CD14-positive monocyte (primary cell): Measurements from ENCODE around the gene KDM2A. TPM values are rescaled to one million over a fixed set of nuclear protein-coding genes. Genes with fewer than 3 reads are reported as not detected.

Experiments used
- DNase-seq, 3 donors: peaks; one replicate each; pipeline ENCODE4 v3.0.0-alpha.2; 2011 to 2022
- H2AFZ ChIP-seq: 2 replicates; pipeline ENCODE4 v1.6.0; 2012; ENCODE audit warnings: mild to moderate bottlenecking, low read depth, low read length, inconsistent platforms; ENCODE audit not compliant: insufficient read depth, poor library complexity, severe bottlenecking
- H3K27ac ChIP-seq, 2 donors: 1 replicate in 1 of 2; 2 replicates in 1 of 2; pipeline ENCODE4 v1.5.1; 2012 to 2013; ENCODE audit warnings: low read length in 2 of 2, control low read depth in 1 of 2, inconsistent platforms in 1 of 2, low read depth in 1 of 2, mild to moderate bottlenecking in 1 of 2
- H3K27me3 ChIP-seq, 2 donors: one replicate each; pipeline versions ENCODE4 v1.6.0 to v1.6.1; 2011 to 2013; ENCODE audit warnings: low read length in 2 of 2; ENCODE audit not compliant: control insufficient read depth in 2 of 2, insufficient read depth in 2 of 2
- H3K36me3 ChIP-seq, 2 donors: replicated peaks in 1 of 2; 1 replicate in 1 of 2; 2 replicates in 1 of 2; pipeline versions ENCODE4 v1.5.1 to v1.6.1; 2012 to 2013; ENCODE audit warnings: low read length in 2 of 2, control low read depth in 1 of 2, inconsistent platforms in 1 of 2, mild to moderate bottlenecking in 1 of 2; ENCODE audit not compliant: insufficient read depth in 2 of 2, control insufficient read depth in 1 of 2
- H3K4me1 ChIP-seq, 2 donors: 1 replicate in 1 of 2; 2 replicates in 1 of 2; pipeline versions ENCODE4 v1.5.1 to v1.6.1; 2012 to 2013; ENCODE audit warnings: low read length in 2 of 2, control low read depth in 1 of 2, inconsistent platforms in 1 of 2, mild to moderate bottlenecking in 1 of 2, moderate library complexity in 1 of 2; ENCODE audit not compliant: insufficient read depth in 2 of 2, control insufficient read depth in 1 of 2
- H3K4me2 ChIP-seq: replicated peaks from 2 replicates; pipeline ENCODE3; 2012; ENCODE audit warnings: low read length, moderate library complexity, mild to moderate bottlenecking; ENCODE audit not compliant: poor library complexity, severe bottlenecking; ENCODE audit errors: extremely low read depth
- H3K4me3 ChIP-seq, 3 experiments: fragments of 200-600 bp in 1 of 3; sonication (generic) in 1 of 3; replicated peaks in 1 of 3; 1 replicate in 2 of 3; 2 replicates in 1 of 3; pipeline ENCODE4 v1.5.1; 2011 to 2013; ENCODE audit warnings: low read length in 3 of 3, mild to moderate bottlenecking in 3 of 3, control low read depth in 2 of 3, low read depth in 2 of 3, inconsistent platforms in 1 of 3, moderate library complexity in 1 of 3
- H3K79me2 ChIP-seq: 2 replicates; pipeline ENCODE4 v1.6.0; 2012; ENCODE audit warnings: mild to moderate bottlenecking, control low read depth, inconsistent platforms, low read length, moderate library complexity; ENCODE audit not compliant: insufficient read depth
- H3K9ac ChIP-seq: 2 replicates; pipeline ENCODE4 v1.6.0; 2017; ENCODE audit warnings: low read length, mild to moderate bottlenecking; ENCODE audit not compliant: insufficient read depth, poor library complexity, severe bottlenecking
- H3K9me3 ChIP-seq, 2 donors: replicated peaks in 1 of 2; 1 replicate in 1 of 2; 2 replicates in 1 of 2; pipeline versions ENCODE4 v1.5.1 to v1.6.1; 2012 to 2013; ENCODE audit warnings: low read length in 2 of 2, control low read depth in 1 of 2; ENCODE audit not compliant: control insufficient read depth in 1 of 2, insufficient read depth in 1 of 2
- H4K20me1 ChIP-seq: 2 replicates; pipeline ENCODE4 v1.6.0; 2012; ENCODE audit warnings: mild to moderate bottlenecking, low read length, control low read depth, moderate library complexity; ENCODE audit not compliant: insufficient read depth
- H3K27ac Mint-ChIP-seq, 7 donors: one replicate each; pipeline ENCODE4 v1.8.0; 2020; ENCODE audit warnings: mild to moderate bottlenecking in 7 of 7, mixed read lengths in 7 of 7, moderate library complexity in 6 of 7, inconsistent platforms in 2 of 7
- H3K27me3 Mint-ChIP-seq, 3 donors: one replicate each; pipeline ENCODE4 v1.8.0; 2021 to 2022; ENCODE audit warnings: low read depth in 3 of 3, mild to moderate bottlenecking in 3 of 3, mixed read lengths in 3 of 3, moderate library complexity in 3 of 3, inconsistent platforms in 1 of 3
- H3K36me3 Mint-ChIP-seq, 2 donors: one replicate each; pipeline ENCODE4 v1.8.0; 2020; ENCODE audit warnings: mixed read lengths in 2 of 2, inconsistent platforms in 1 of 2, mild to moderate bottlenecking in 1 of 2
- H3K4me1 Mint-ChIP-seq: one replicate; pipeline ENCODE4 v1.8.0; 2020; ENCODE audit warnings: mild to moderate bottlenecking, mixed read lengths
- H3K4me3 Mint-ChIP-seq, 2 donors: one replicate each; pipeline ENCODE4 v1.8.0; 2020; ENCODE audit warnings: mild to moderate bottlenecking in 2 of 2, mixed read lengths in 2 of 2, moderate library complexity in 1 of 2
- H3K9me3 Mint-ChIP-seq, 7 donors: one replicate each; pipeline ENCODE4 v1.8.0; 2020 to 2022; ENCODE audit warnings: mixed read lengths in 7 of 7, mild to moderate bottlenecking in 6 of 7, moderate library complexity in 6 of 7, inconsistent platforms in 2 of 7
- CTCF ChIP-seq: fragments of 200-600 bp; IDR thresholded peaks from one replicate; pipeline ENCODE4 v1.8.0; 2022; ENCODE audit warnings: antibody characterized with exemption, mild to moderate bottlenecking
- WGBS: methylation state at CpG from one replicate; pipeline ENCODE4 v1.1.5; 2013; ENCODE audit warnings: missing lambda C conversion rate; ENCODE audit not compliant: insufficient coverage; 5-methylcytosine and 5-hydroxymethylcytosine counted together
- intact Hi-C, 2 donors: fragments of 100-400 bp; cut with micrococcal nuclease; formaldehyde crosslinking; loops; one replicate each; pipeline versions ENCODE4 v1.15.0 to v1.15.1; 2023
- polyA plus RNA-seq, 3 donors: library from polyadenylated mRNA; depleted of rRNA in 1 of 3; unstranded in 2 of 3; stranded (reverse) in 1 of 3; fragments of 300-500 nt in 2 of 3; fragments of >200 nt in 1 of 3; fragmentation: Illumina TruSeq in 2 of 3; gene quantifications; 1 replicate in 2 of 3; 2 replicates in 1 of 3; pipeline ENCODE4 v1.2.3, GENCODE V29; 2012 to 2021

KDM2A gene
- polyA plus RNA-seq, 3 donors, result 2.6 to 98.9 (median 3.9) TPM

GRCh38 chr11:67287355-67288197, 168.5 kb downstream of the KDM2A start:
- peaks cover 0 to 7% (median 6%) of the 10 kb centered on the region in 3 donors for H3K27me3 Mint-ChIP-seq

GRCh38 chr11:67288198-67288451, 169.1 kb downstream of the KDM2A start:
- no peaks in the 10 kb centered on the region for H3K27me3 ChIP-seq

More at GRCh38 chr11:67287355-67288197, 168.5 kb downstream of the KDM2A start:
- H3K4me2 ChIP-seq, result peak overlapping the region; percentile 80
- H3K4me1 ChIP-seq, result peaks cover 88 to 95% of the 10 kb centered on the region in 2 donors
- Mint-ChIP-seq H3K4me1 (peaks cover 82% of the 10 kb centered on the region), H3K36me3 (peaks cover 59 to 81% of the 10 kb centered on the region in 2 donors), H3K9me3 (no peaks in the 10 kb centered on the region), H3K4me3 (peak overlapping the region; percentile 80 to 91), H3K27ac (peak overlapping the region; percentile 98 to 100 (median 99))
- peaks cover 37% of the 10 kb centered on the region for H4K20me1 ChIP-seq
- no peaks in the 10 kb centered on the region for H3K27me3 ChIP-seq
- peak overlapping the region in 2 of 3 experiments; percentile 54 to 83 for H3K4me3 ChIP-seq
- WGBS, result 16% methylated on average over 12 of the region's 14 CpGs
- H3K79me2 ChIP-seq, result peaks cover 86% of the 10 kb centered on the region
- no peak for DNase-seq
- H3K9me3 ChIP-seq, result no peaks in the 10 kb centered on the region
- H2AFZ ChIP-seq, result no peak overlapping the region
- peak overlapping the region; percentile 92 to 99 for H3K27ac ChIP-seq
- TF ChIP-seq CTCF, result no peak
- H3K9ac ChIP-seq, result peak overlapping the region; percentile 93
- intact Hi-C loops, result loop anchor here in 1 of 2 donors (2.0 kb wide), 1 partner anchor 19 kb away; no protein-coding TSS in a partner anchor
- peaks cover 60 to 68% of the 10 kb centered on the region in 2 donors for H3K36me3 ChIP-seq

More at GRCh38 chr11:67288198-67288451, 169.1 kb downstream of the KDM2A start:
- H3K4me2 ChIP-seq, result peak overlapping the region; percentile 80
- peak overlapping the region in 2 of 3 experiments; percentile 9 to 83 for H3K4me3 ChIP-seq
- no peak for TF ChIP-seq CTCF
- H3K36me3 ChIP-seq, result peaks cover 60 to 68% of the 10 kb centered on the region in 2 donors
- no peak for DNase-seq
- peak overlapping the region; percentile 80 to 91 for H3K4me3 Mint-ChIP-seq
- peak overlapping the region; percentile 92 to 99 for H3K27ac ChIP-seq
- H4K20me1 ChIP-seq, result peaks cover 42% of the 10 kb centered on the region
- peaks cover 87% of the 10 kb centered on the region for H3K79me2 ChIP-seq
- H3K9me3 ChIP-seq, result no peaks in the 10 kb centered on the region
- intact Hi-C loops, result no loop called here
- no peak overlapping the region for H2AFZ ChIP-seq
- WGBS, result 0% methylated on average over 3 of the region's 4 CpGs
- H3K9me3 Mint-ChIP-seq, result no peaks in the 10 kb centered on the region
- H3K4me1 Mint-ChIP-seq, result peaks cover 82% of the 10 kb centered on the region
- H3K36me3 Mint-ChIP-seq, result peaks cover 60 to 81% of the 10 kb centered on the region in 2 donors
- H3K27me3 Mint-ChIP-seq, result peaks cover 0 to 6% (median 6%) of the 10 kb centered on the region in 3 donors
- peak overlapping the region; percentile 98 to 100 (median 99) for H3K27ac Mint-ChIP-seq
- peaks cover 87 to 95% of the 10 kb centered on the region in 2 donors for H3K4me1 ChIP-seq
- H3K9ac ChIP-seq, result peak overlapping the region; percentile 93
